ENCODE data around the gene TCEA3.

TCEA3 gene

DNA sequence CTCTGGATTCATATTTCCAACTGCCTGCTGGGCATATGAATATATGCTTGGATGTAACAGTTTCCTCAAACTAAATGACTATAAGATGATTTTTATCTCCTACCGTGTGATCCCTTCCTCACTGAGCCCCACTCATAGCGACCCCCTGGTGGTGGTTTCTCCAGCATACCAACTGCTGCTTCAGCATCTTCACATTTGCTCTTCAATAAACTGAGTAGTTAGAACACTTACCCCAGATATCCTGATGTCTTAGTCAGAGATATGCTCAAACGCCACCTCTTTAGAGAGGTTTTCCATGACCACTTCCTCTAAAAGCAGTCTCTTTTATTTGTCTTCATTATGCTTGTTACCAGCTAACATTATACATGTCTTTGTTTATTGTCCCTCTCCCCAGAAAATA lies 70.3 kb downstream of the TCEA3 start:
- FAIRE-seq (no peak), DNase-seq (ENCODE audit: insufficient read length, low spot score) (no peak)
- TF ChIP-seq PAX5 (IDR thresholded peaks at IDR 0.05; ENCODE audit: insufficient read depth, low read length, severe bottlenecking) = no peak
- TF ChIP-seq POLR2AphosphoS5 (IDR thresholded peaks at IDR 0.05; ENCODE audit: low read depth, low read length) = no peak
- no peak for TF ChIP-seq TAF1 (IDR thresholded peaks at IDR 0.05; ENCODE audit: low read depth, low read length)
- no peak for TF ChIP-seq POU2F2 (IDR thresholded peaks at IDR 0.05; ENCODE audit: low read depth, low read length)
- TF ChIP-seq SPI1 (IDR thresholded peaks at IDR 0.05; ENCODE audit: low read depth, low read length) = no peak
- no peak for TF ChIP-seq POLR2A (IDR thresholded peaks at IDR 0.05; ENCODE audit: low read depth, low read length)

GRCh38 chr1:23352096-23352695 lies 72.4 kb downstream of the TCEA3 start:
- no peak for DNase-seq (ENCODE audit: insufficient read length, low spot score)
- TF ChIP-seq TAF1 (IDR thresholded peaks at IDR 0.05; ENCODE audit: low read depth, low read length) = no peak
- no peak for TF ChIP-seq POLR2A (IDR thresholded peaks at IDR 0.05; ENCODE audit: low read depth, low read length)
- TF ChIP-seq POU2F2 (IDR thresholded peaks at IDR 0.05; ENCODE audit: low read depth, low read length) = no peak
- TF ChIP-seq POLR2AphosphoS5 (IDR thresholded peaks at IDR 0.05; ENCODE audit: low read depth, low read length) = no peak
- no peak for TF ChIP-seq PAX5 (IDR thresholded peaks at IDR 0.05; ENCODE audit: insufficient read depth, low read length, severe bottlenecking)
- TF ChIP-seq SPI1 (IDR thresholded peaks at IDR 0.05; ENCODE audit: low read depth, low read length) = no peak
- FAIRE-seq = no peak

- DNase-seq (ENCODE audit: insufficient read length, low spot score) (no peak), FAIRE-seq (no peak)
- TF ChIP-seq TAF1 (IDR thresholded peaks at IDR 0.05; ENCODE audit: low read depth, low read length) (no peak), POU2F2 (IDR thresholded peaks at IDR 0.05; ENCODE audit: low read depth, low read length) (no peak), PAX5 (IDR thresholded peaks at IDR 0.05; ENCODE audit: insufficient read depth, low read length, severe bottlenecking) (no peak), POLR2AphosphoS5 (IDR thresholded peaks at IDR 0.05; ENCODE audit: low read depth, low read length) (no peak), SPI1 (IDR thresholded peaks at IDR 0.05; ENCODE audit: low read depth, low read length) (no peak), POLR2A (IDR thresholded peaks at IDR 0.05; ENCODE audit: low read depth, low read length) (no peak)
Measured at GRCh38 chr1:23345920-23346319, 78.6 kb downstream of the TCEA3 start.

GRCh38 chr1:23344987-23345472 lies 79.5 kb downstream of the TCEA3 start:
- TF ChIP-seq PAX5 (IDR thresholded peaks at IDR 0.05; ENCODE audit: insufficient read depth, low read length, severe bottlenecking) (no peak), POLR2A (IDR thresholded peaks at IDR 0.05; ENCODE audit: low read depth, low read length) (no peak), POLR2AphosphoS5 (IDR thresholded peaks at IDR 0.05; ENCODE audit: low read depth, low read length) (no peak), TAF1 (IDR thresholded peaks at IDR 0.05; ENCODE audit: low read depth, low read length) (no peak), SPI1 (IDR thresholded peaks at IDR 0.05; ENCODE audit: low read depth, low read length) (no peak), POU2F2 (IDR thresholded peaks at IDR 0.05; ENCODE audit: low read depth, low read length) (no peak)
- DNase-seq (ENCODE audit: insufficient read length, low spot score) = peak; percentile 14
- no peak for FAIRE-seq

- peak; percentile 96 for FAIRE-seq
- peak; percentile 35; the same call in 1 of the 2 replicates for TF ChIP-seq POU2F2 (IDR thresholded peaks at IDR 0.05; ENCODE audit: low read depth, low read length)
- no peak for TF ChIP-seq SPI1 (IDR thresholded peaks at IDR 0.05; ENCODE audit: low read depth, low read length)
- TF ChIP-seq POLR2AphosphoS5 (IDR thresholded peaks at IDR 0.05; ENCODE audit: low read depth, low read length) = peak; percentile 87
- peak; percentile 86 for TF ChIP-seq POLR2A (IDR thresholded peaks at IDR 0.05; ENCODE audit: low read depth, low read length)
- peak; percentile 80 for TF ChIP-seq TAF1 (IDR thresholded peaks at IDR 0.05; ENCODE audit: low read depth, low read length)
Measured at GRCh38 chr1:23344111-23344986, 80.2 kb downstream of the TCEA3 start, which contains the start of gene HNRNPR. Gene HNRNPR (minus strand): TSS chr1:23344284. CDS start chr1:23341008, 3,276 bp downstream.

GRCh38 chr1:23343221-23344110 lies 81.1 kb downstream of the TCEA3 start:
- DNase-seq (ENCODE audit: insufficient read length, low spot score) (no peak), FAIRE-seq (no peak)
- TF ChIP-seq POU2F2 (IDR thresholded peaks at IDR 0.05; ENCODE audit: low read depth, low read length) (no peak), POLR2AphosphoS5 (IDR thresholded peaks at IDR 0.05; ENCODE audit: low read depth, low read length) (no peak), TAF1 (IDR thresholded peaks at IDR 0.05; ENCODE audit: low read depth, low read length) (no peak), POLR2A (IDR thresholded peaks at IDR 0.05; ENCODE audit: low read depth, low read length) (no peak), SPI1 (IDR thresholded peaks at IDR 0.05; ENCODE audit: low read depth, low read length) (no peak), PAX5 (IDR thresholded peaks at IDR 0.05; ENCODE audit: insufficient read depth, low read length, severe bottlenecking) (no peak)

More at GRCh38 chr1:23344111-23344986, 80.2 kb downstream of the TCEA3 start, which contains the start of gene HNRNPR:
- peak; percentile 98 for DNase-seq (ENCODE audit: insufficient read length, low spot score)

DNA sequence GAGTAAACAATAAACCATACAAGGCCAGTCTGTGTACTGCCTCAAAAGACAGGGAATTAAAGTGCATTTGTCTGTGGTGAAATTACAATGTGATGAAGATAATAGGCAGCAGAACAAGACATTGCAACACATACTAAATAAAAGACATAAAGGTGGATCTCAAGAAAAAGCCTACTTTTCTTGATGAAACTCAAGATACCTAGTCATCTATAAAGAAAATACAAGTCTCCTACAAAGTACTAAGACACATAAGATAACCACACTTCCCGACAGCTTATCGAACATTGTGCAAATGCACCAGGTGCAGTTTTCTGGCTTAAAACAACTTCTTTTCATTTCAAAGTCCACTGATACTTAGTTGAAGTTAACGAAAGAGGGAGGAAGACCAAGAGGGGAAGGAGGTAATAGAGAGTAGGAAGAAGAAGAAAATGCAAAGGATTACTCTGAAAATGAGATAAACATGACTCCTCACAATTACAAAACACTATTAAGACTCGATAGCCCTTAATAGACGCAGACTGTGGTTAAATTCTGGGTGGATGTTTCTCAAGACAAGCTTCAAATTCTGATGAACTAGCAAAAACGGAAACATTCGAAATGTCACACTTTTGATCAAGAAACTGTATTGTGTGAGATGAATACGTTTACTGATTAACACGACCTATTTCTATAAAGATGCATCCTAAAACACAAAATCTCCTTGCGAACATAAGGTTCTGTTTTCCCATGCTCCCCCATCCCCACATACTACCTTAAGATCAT lies 82.4 kb downstream of the TCEA3 start:
- DNase-seq (ENCODE audit: insufficient read length, low spot score) (no peak), FAIRE-seq (no peak)
- TF ChIP-seq POLR2AphosphoS5 (IDR thresholded peaks at IDR 0.05; ENCODE audit: low read depth, low read length) = no peak
- TF ChIP-seq SPI1 (IDR thresholded peaks at IDR 0.05; ENCODE audit: low read depth, low read length) = no peak
- no peak for TF ChIP-seq TAF1 (IDR thresholded peaks at IDR 0.05; ENCODE audit: low read depth, low read length)
- TF ChIP-seq PAX5 (IDR thresholded peaks at IDR 0.05; ENCODE audit: insufficient read depth, low read length, severe bottlenecking) = no peak
- TF ChIP-seq POU2F2 (IDR thresholded peaks at IDR 0.05; ENCODE audit: low read depth, low read length) = no peak
- no peak for TF ChIP-seq POLR2A (IDR thresholded peaks at IDR 0.05; ENCODE audit: low read depth, low read length)

GRCh38 chr1:23339632-23340031 lies 84.9 kb downstream of the TCEA3 start:
- TF ChIP-seq POU2F2 (IDR thresholded peaks at IDR 0.05; ENCODE audit: low read depth, low read length) = no peak
- no peak for TF ChIP-seq PAX5 (IDR thresholded peaks at IDR 0.05; ENCODE audit: insufficient read depth, low read length, severe bottlenecking)
- TF ChIP-seq POLR2AphosphoS5 (IDR thresholded peaks at IDR 0.05; ENCODE audit: low read depth, low read length) = no peak
- TF ChIP-seq SPI1 (IDR thresholded peaks at IDR 0.05; ENCODE audit: low read depth, low read length) = no peak
- no peak for TF ChIP-seq TAF1 (IDR thresholded peaks at IDR 0.05; ENCODE audit: low read depth, low read length)
- TF ChIP-seq POLR2A (IDR thresholded peaks at IDR 0.05; ENCODE audit: low read depth, low read length) = no peak
- FAIRE-seq = no peak
- no peak for DNase-seq (ENCODE audit: insufficient read length, low spot score)

Measured in GM12891 (cell line).